Measurements from ENCODE around the gene MAD1L1. TPM values are rescaled to one million over a fixed set of nuclear protein-coding genes. Genes with fewer than 3 reads are reported as not detected.

The MAD1L1 gene
- total and polyA plus RNA-seq, 2 of the 13 experiments (the other 11 are each of a cell fraction or from before 2014, with no cell fraction given) = 17.4 to 64.7 TPM

GRCh38 chr7:2110610-2111396 is 121.9 kb downstream of the MAD1L1 start (continued):
- TF ChIP-seq ZNF407 (CRISPR knock-in tag; IDR thresholded peaks at IDR 0.05; ENCODE audit: not compliant biosample characterization) (peak; percentile 48), ELF1 (CRISPR knock-in tag; IDR thresholded peaks at IDR 0.05) (peak; percentile 84), ZNF138 (CRISPR knock-in tag; IDR thresholded peaks at IDR 0.05; ENCODE audit: low read depth) (no peak), KLF16 (CRISPR knock-in tag; IDR thresholded peaks at IDR 0.05) (peak in 1 of 2 experiments; percentile 89; a peak in 1 of 4 replicates), FOXO1 (CRISPR knock-in tag; IDR thresholded peaks at IDR 0.05) (peak; percentile 82; the same call in 1 of the 2 replicates), SIX1 (CRISPR knock-in tag; IDR thresholded peaks at IDR 0.05; ENCODE audit: borderline replicate concordance) (peak; percentile 50), RFXAP (CRISPR knock-in tag; IDR thresholded peaks at IDR 0.05; ENCODE audit: borderline replicate concordance) (no peak), ZNF556 (CRISPR knock-in tag; IDR thresholded peaks at IDR 0.05; ENCODE audit: borderline replicate concordance) (peak; percentile 91; the same call in 1 of the 2 replicates), NAIF1 (CRISPR knock-in tag; IDR thresholded peaks at IDR 0.05; ENCODE audit: borderline replicate concordance) (peak; percentile 64; the same call in 1 of the 2 replicates), DDIT3 (CRISPR knock-in tag; IDR thresholded peaks at IDR 0.05) (no peak), GMEB2 (CRISPR knock-in tag; IDR thresholded peaks at IDR 0.05; ENCODE audit: low read depth) (no peak; the same call in 1 of the 2 replicates), SP4 (CRISPR knock-in tag; IDR thresholded peaks at IDR 0.05) (0 out of 2 replicates have a peak, but pooled peaks have one; percentile 53), ZNF224 (CRISPR knock-in tag; IDR thresholded peaks at IDR 0.05) (no peak; the same call in 1 of the 2 replicates), ZNF580 (CRISPR knock-in tag; IDR thresholded peaks at IDR 0.05; ENCODE audit: borderline replicate concordance, low read depth) (peak; percentile 46; the same call in 1 of the 2 replicates), PHF20 (CRISPR knock-in tag; IDR thresholded peaks at IDR 0.05) (peak; percentile 48; the same call in 1 of the 2 replicates), CAMTA2 (CRISPR knock-in tag; IDR thresholded peaks at IDR 0.05; ENCODE audit: borderline replicate concordance) (no peak), MATR3 (CRISPR knock-in tag; IDR thresholded peaks at IDR 0.05) (no peak), ZNF605 (CRISPR knock-in tag; IDR thresholded peaks at IDR 0.05) (peak; percentile 58; the same call in 1 of the 2 replicates), GPN1 (CRISPR knock-in tag; IDR thresholded peaks at IDR 0.05; ENCODE audit: borderline replicate concordance) (no peak)

Measured in HepG2 (cell line).